ENCODE measurements around the gene BZW2.
"Not testable (repeated sequence)": the region's sequence is repeated elsewhere in the genome, so short reads cannot be mapped to it uniquely, and the experiment has no call there.

DNA sequence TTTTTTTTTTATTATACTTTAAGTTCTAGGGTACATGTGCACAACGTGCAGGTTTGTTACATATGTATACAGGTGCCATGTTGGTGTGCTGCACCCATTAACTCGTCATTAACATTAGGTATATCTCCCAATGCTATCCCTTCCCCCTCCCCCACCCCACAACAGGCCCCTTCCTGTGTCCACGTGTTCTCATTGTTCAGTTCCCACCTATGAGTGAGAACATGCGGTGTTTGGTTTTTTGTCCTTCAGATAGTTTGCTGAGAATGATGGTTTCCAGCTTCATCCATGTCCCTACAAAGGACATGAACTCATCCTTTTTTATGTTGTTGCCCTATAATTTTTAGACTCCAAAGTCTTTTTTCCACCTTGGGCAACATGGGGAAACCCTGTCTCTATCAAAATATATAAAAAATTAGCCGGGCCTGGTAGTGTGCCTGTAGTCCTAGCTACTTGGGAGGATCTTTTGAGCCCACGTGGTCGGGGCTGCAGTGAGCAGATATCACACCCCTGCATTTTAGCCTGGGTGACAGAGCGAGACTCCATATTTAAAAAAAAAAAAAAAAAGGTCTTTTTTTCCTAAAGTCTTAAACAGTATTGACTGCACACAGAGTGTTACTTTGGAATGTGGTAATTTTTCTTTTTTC is 14.0 kb downstream of the BZW2 start:
- not testable (repeated sequence) for TF ChIP-seq EP300 (IDR thresholded peaks at IDR 0.05)
- TF ChIP-seq, protein P1, sequence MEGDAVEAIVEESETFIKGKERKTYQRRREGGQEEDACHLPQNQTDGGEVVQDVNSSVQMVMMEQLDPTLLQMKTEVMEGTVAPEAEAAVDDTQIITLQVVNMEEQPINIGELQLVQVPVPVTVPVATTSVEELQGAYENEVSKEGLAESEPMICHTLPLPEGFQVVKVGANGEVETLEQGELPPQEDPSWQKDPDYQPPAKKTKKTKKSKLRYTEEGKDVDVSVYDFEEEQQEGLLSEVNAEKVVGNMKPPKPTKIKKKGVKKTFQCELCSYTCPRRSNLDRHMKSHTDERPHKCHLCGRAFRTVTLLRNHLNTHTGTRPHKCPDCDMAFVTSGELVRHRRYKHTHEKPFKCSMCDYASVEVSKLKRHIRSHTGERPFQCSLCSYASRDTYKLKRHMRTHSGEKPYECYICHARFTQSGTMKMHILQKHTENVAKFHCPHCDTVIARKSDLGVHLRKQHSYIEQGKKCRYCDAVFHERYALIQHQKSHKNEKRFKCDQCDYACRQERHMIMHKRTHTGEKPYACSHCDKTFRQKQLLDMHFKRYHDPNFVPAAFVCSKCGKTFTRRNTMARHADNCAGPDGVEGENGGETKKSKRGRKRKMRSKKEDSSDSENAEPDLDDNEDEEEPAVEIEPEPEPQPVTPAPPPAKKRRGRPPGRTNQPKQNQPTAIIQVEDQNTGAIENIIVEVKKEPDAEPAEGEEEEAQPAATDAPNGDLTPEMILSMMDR (IDR thresholded peaks at IDR 0.05) = not testable (repeated sequence)
